Tibial nerve (tissue), 4 donors: ENCODE measurements around the gene FANCC. TPM values are rescaled to one million over a fixed set of nuclear protein-coding genes. Genes with fewer than 3 reads are reported as not detected.
A peak's percentile ranks its signal among the peaks of the same experiment; 100 is the strongest.

Experiments used
- DNase-seq, 2 donors: peaks; one replicate each; pipeline ENCODE4 v3.0.0-alpha.2; 2019; ENCODE audit warnings: low spot score in 2 of 2
- H3K27ac ChIP-seq, 4 donors: fragments of 200-600 bp; sonication (generic) in 3 of 4; one replicate each; pipeline ENCODE4 v1.5.1; 2017 to 2019; ENCODE audit warnings: mild to moderate bottlenecking in 1 of 4
- H3K27me3 ChIP-seq, 2 donors: fragments of 200-600 bp; sonication (generic) in 1 of 2; one replicate each; pipeline versions ENCODE4 v1.5.1 to v1.6.0; 2017 to 2019
- H3K36me3 ChIP-seq, 3 donors: fragments of 200-600 bp; sonication (generic); one replicate each; pipeline ENCODE4 v1.5.1; 2018 to 2019
- H3K4me1 ChIP-seq, 4 donors: fragments of 200-600 bp; sonication (generic) in 3 of 4; one replicate each; pipeline ENCODE4 v1.5.1; 2017 to 2019
- H3K4me3 ChIP-seq, 4 donors: fragments of 200-600 bp; sonication (generic) in 3 of 4; one replicate each; pipeline ENCODE4 v1.5.1; 2017 to 2019; ENCODE audit warnings: mild to moderate bottlenecking in 1 of 4, moderate library complexity in 1 of 4
- H3K9me3 ChIP-seq, 4 donors: fragments of 200-600 bp; sonication (generic) in 3 of 4; one replicate each; pipeline ENCODE4 v1.5.1; 2017 to 2019
- CTCF ChIP-seq, 5 experiments: fragments of 200-600 bp in 3 of 5; fragments of 450-650 bp in 2 of 5; sonication (generic) in 3 of 5; IDR thresholded peaks; one replicate each; pipeline ENCODE4 v1.5.1; 2016 to 2019; ENCODE audit warnings: antibody characterized with exemption in 5 of 5, mild to moderate bottlenecking in 3 of 5, moderate library complexity in 2 of 5
- EP300 ChIP-seq, 2 donors: sonication (generic); formaldehyde crosslinking; IDR thresholded peaks; one replicate each; pipeline ENCODE4 v1.6.1; 2017; ENCODE audit warnings: antibody characterized with exemption in 2 of 2, mild to moderate bottlenecking in 1 of 2
- POLR2A ChIP-seq, 2 donors: fragments of 450-650 bp; IDR thresholded peaks; one replicate each; pipeline ENCODE4 v1.6.1; 2017; ENCODE audit warnings: antibody characterized with exemption in 2 of 2, mild to moderate bottlenecking in 2 of 2, moderate library complexity in 2 of 2
- WGBS, 2 donors: methylation state at CpG; one replicate each; pipeline ENCODE4 v1.1.5; 2018; 5-methylcytosine and 5-hydroxymethylcytosine counted together
- total RNA-seq, 4 donors: library from RNA; depleted of rRNA; stranded (reverse); fragments of >200 nt; gene quantifications; one replicate each; pipeline ENCODE4 v1.1.0, GENCODE V29; 2016

The FANCC gene
- total RNA-seq, 4 donors from 2014 or later: 6.5 to 12.6 (median 10.2) TPM

- H3K4me1 ChIP-seq: peaks cover 0 to 28% (median 11%) of the 10 kb centered on the region in 4 donors
- H3K4me3 ChIP-seq: peak overlapping the region in 1 of 4 donors; percentile 11
- TF ChIP-seq EP300 (IDR thresholded peaks at IDR 0.05) (peak; percentile 27 to 59), POLR2A (IDR thresholded peaks at IDR 0.05) (no peak)
- no peaks in the 10 kb centered on the region for H3K9me3 ChIP-seq
- peak in 1 of 2 donors; percentile 44 for DNase-seq
- H3K27ac ChIP-seq: peak overlapping the region in 3 of 4 donors; percentile 13 to 72 (median 44)
- H3K36me3 ChIP-seq: no peaks in the 10 kb centered on the region
- H3K27me3 ChIP-seq: no peaks in the 10 kb centered on the region
- WGBS, 2 donors: 6 to 7% methylated on average over 7 of the region's 7 CpGs
These were observed 128.0 kb downstream of the FANCC start for GRCh38 chr9:95189251-95190098.

- Histone ChIP-seq H3K27ac (peak overlapping the region in 3 of 4 donors; percentile 13 to 72 (median 44)), H3K9me3 (no peaks in the 10 kb centered on the region), H3K4me3 (no peak overlapping the region), H3K36me3 (no peaks in the 10 kb centered on the region), H3K27me3 (no peaks in the 10 kb centered on the region), H3K4me1 (peaks cover 0 to 30% (median 11%) of the 10 kb centered on the region in 4 donors)
- 35 to 45% methylated on average over 4 of the region's 4 CpGs for WGBS, 2 donors
- no peak for DNase-seq
- TF ChIP-seq CTCF (IDR thresholded peaks at IDR 0.05) (no peak), POLR2A (IDR thresholded peaks at IDR 0.05) (no peak), EP300 (IDR thresholded peaks at IDR 0.05) (peak; percentile 20 to 45)
These were observed 129.1 kb downstream of the FANCC start for GRCh38 chr9:95188459-95188858.

- TF ChIP-seq EP300 (IDR thresholded peaks at IDR 0.05): no peak
- no peak for TF ChIP-seq POLR2A (IDR thresholded peaks at IDR 0.05)
- no peak for TF ChIP-seq CTCF (IDR thresholded peaks at IDR 0.05)
- no peaks in the 10 kb centered on the region for H3K9me3 ChIP-seq
- peaks cover 0 to 41% (median 11%) of the 10 kb centered on the region in 4 donors for H3K4me1 ChIP-seq
- H3K36me3 ChIP-seq: no peaks in the 10 kb centered on the region
- 98 to 100% methylated on average over 2 of the region's 2 CpGs for WGBS, 2 donors
- no peak overlapping the region for H3K27ac ChIP-seq
- H3K27me3 ChIP-seq: no peaks in the 10 kb centered on the region
- H3K4me3 ChIP-seq: no peak overlapping the region
- no peak for DNase-seq
These were observed 131.6 kb downstream of the FANCC start for GRCh38 chr9:95185956-95186355.

- TF ChIP-seq EP300 (IDR thresholded peaks at IDR 0.05) (peak in 1 of 2 donors; percentile 15), POLR2A (IDR thresholded peaks at IDR 0.05) (no peak), CTCF (IDR thresholded peaks at IDR 0.05) (peak in 4 of 5 experiments; percentile 32 to 62 (median 50))
- DNase-seq: peak in 1 of 2 donors; percentile 39
- WGBS, 2 donors: 68 to 71% methylated on average over 11 of the region's 11 CpGs
These were observed 134.5 kb downstream of the FANCC start for GRCh38 chr9:95182854-95183563.

GRCh38 chr9:95181835-95182234 lies 135.7 kb downstream of the FANCC start:
- H3K27ac ChIP-seq: no peak overlapping the region
- no peak for TF ChIP-seq POLR2A (IDR thresholded peaks at IDR 0.05)
- no peak for TF ChIP-seq EP300 (IDR thresholded peaks at IDR 0.05)
- TF ChIP-seq CTCF (IDR thresholded peaks at IDR 0.05): no peak
- no peaks in the 10 kb centered on the region for H3K36me3 ChIP-seq
- H3K27me3 ChIP-seq: no peaks in the 10 kb centered on the region
- peaks cover 0 to 13% (median 0%) of the 10 kb centered on the region in 4 donors for H3K4me1 ChIP-seq
- DNase-seq: no peak
- 85 to 86% methylated on average over 4 of the region's 4 CpGs for WGBS, 2 donors
- no peak overlapping the region for H3K4me3 ChIP-seq
- H3K9me3 ChIP-seq: no peaks in the 10 kb centered on the region

More at GRCh38 chr9:95182854-95183563, 134.5 kb downstream of the FANCC start:
- H3K4me3 ChIP-seq: no peak overlapping the region
- H3K4me1 ChIP-seq: peaks cover 0 to 15% (median 0%) of the 10 kb centered on the region in 4 donors
- no peaks in the 10 kb centered on the region for H3K9me3 ChIP-seq
- no peaks in the 10 kb centered on the region for H3K27me3 ChIP-seq
- no peak overlapping the region for H3K27ac ChIP-seq
- H3K36me3 ChIP-seq: no peaks in the 10 kb centered on the region
